GM20000 (cell line): ENCODE data around the gene LANCL1.

Experiments used
- DNase-seq: peaks from one replicate; pipeline ENCODE4 v3.0.0; 2012; ENCODE audit warnings: low spot score
- CTCF ChIP-seq: IDR thresholded peaks from 2 replicates; pipeline ENCODE4 v1.5.1; 2012; ENCODE audit warnings: mild to moderate bottlenecking, control low read depth; ENCODE audit errors: extremely low read depth, missing control alignments

LANCL1 gene

GRCh38 chr2:210389856-210390255 is 86.7 kb downstream of the LANCL1 start:
- DNase-seq, result no peak
- TF ChIP-seq CTCF, result no peak

GRCh38 chr2:210388148-210388547 is 88.4 kb downstream of the LANCL1 start:
- TF ChIP-seq CTCF, result no peak
- no peak for DNase-seq

DNA sequence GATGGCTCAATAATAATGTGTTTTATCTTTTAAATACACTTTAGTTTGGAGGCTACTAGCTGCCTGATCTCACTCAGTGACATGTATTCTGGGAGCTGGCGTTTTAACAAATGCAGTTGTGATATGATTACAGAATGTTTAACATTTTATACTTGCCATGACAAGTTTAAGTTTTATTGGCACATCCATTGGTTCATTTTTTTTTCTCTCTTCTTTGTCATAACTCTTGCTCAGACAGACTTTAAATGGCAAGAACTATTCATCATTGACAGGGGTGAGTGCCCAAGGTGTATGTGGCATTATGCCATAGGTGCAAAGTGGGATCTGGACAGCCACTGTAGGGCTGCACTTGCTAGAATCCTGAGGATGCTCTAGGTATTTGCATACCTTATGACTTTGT is 89.5 kb downstream of the LANCL1 start:
- no peak for TF ChIP-seq CTCF
- DNase-seq, result no peak
